Measurements from ENCODE around the gene EYA2.

DNA sequence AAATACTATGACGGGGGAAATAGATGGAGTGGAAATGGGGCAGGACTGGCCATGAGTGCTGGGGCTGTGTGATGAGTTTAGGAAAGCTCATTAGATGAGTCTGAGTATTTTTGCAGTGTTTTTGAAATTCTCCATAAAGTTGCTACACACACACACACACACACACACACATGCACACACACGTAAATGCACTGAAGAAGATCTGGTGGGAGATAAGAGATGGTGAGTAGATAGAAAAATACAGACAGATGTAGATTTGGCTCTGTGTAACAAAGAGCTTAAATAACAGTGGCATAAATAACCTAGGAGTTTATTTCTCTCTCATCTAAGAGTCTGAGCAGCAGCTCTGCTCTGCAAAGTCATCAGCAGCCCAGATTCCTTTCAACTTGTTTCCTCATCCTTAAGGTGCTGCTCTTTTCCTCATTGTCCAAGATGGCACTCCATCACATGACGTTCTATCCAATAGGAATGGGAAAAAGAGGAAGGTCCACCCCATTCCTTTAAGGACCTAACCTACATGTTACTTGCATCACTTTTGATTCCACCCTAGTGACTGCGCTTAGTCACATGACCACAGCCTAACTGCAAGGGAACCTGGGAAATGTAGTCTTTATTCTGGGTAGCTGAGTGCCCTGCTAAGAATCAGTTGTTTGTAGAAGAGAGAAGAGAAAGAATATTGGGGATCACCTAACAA is 76.4 kb downstream of the EYA2 start:
- TF ChIP-seq POLR2A (IDR thresholded peaks at IDR 0.05; ENCODE audit: low read depth, low read length) (no peak), POLR2AphosphoS5 (IDR thresholded peaks at IDR 0.05; ENCODE audit: low read depth, low read length) (no peak)
